Measurements from ENCODE around the gene ATG9A.
"Not testable (repeated sequence)": the region's sequence is repeated elsewhere in the genome, so short reads cannot be mapped to it uniquely, and the experiment has no call there.

GRCh38 chr2:219201331-219201730, 28.1 kb downstream of the ATG9A start:
- TF ChIP-seq SP2, CTCF (tag by site-specific recombination; IDR thresholded peaks at IDR 0.05): not testable (repeated sequence)

Measured in HEK293 (cell line).